Heart left ventricle (tissue), 16 donors: ENCODE results near the gene KIF26B. TPM values are rescaled to one million over a fixed set of nuclear protein-coding genes. Genes with fewer than 3 reads are reported as not detected.

Experiments used
- ATAC-seq, 4 donors: fragments of 200-7000 bp; cut with Tn5 transposase; one replicate each; pipeline ENCODE4 v1.9.1; 2020 to 2022; ENCODE audit warnings: moderate library complexity in 4 of 4, mild to moderate bottlenecking in 3 of 4, moderate number of reproducible peaks in 1 of 4
- DNase-seq, 5 donors: peaks; one replicate each; pipeline ENCODE4 v3.0.0-alpha.2; 2020
- H3K27ac ChIP-seq, 12 donors: fragments of 200-600 bp; sonication (generic) in 4 of 12; one replicate each; pipeline versions ENCODE4 v1.5.0 to v1.8.0; 2016 to 2022; ENCODE audit warnings: mild to moderate bottlenecking in 2 of 12
- H3K27me3 ChIP-seq, 9 donors: fragments of 200-600 bp; sonication (generic) in 2 of 9; one replicate each; pipeline versions ENCODE4 v1.5.1 to v1.8.0; 2016 to 2022; ENCODE audit warnings: mild to moderate bottlenecking in 3 of 9
- H3K36me3 ChIP-seq, 9 donors: fragments of 200-600 bp; sonication (generic) in 2 of 9; one replicate each; pipeline versions ENCODE4 v1.5.0 to v1.8.0; 2018 to 2022; ENCODE audit warnings: mild to moderate bottlenecking in 2 of 9
- H3K4me1 ChIP-seq, 12 donors: fragments of 200-600 bp; sonication (generic) in 4 of 12; one replicate each; pipeline versions ENCODE4 v1.5.0 to v1.8.0; 2016 to 2022; ENCODE audit warnings: mild to moderate bottlenecking in 3 of 12
- H3K4me3 ChIP-seq, 12 donors: fragments of 200-600 bp; sonication (generic) in 4 of 12; one replicate each; pipeline versions ENCODE4 v1.5.0 to v1.8.0; 2017 to 2022; ENCODE audit warnings: mild to moderate bottlenecking in 9 of 12, moderate library complexity in 4 of 12
- H3K9me3 ChIP-seq, 12 donors: fragments of 200-600 bp; sonication (generic) in 4 of 12; one replicate each; pipeline versions ENCODE4 v1.5.0 to v1.8.0; 2016 to 2022; ENCODE audit warnings: mild to moderate bottlenecking in 1 of 12
- POLR2A ChIP-seq, 2 donors: fragments of 450-650 bp; IDR thresholded peaks; one replicate each; pipeline ENCODE4 v1.6.1; 2017; ENCODE audit warnings: antibody characterized with exemption in 2 of 2, mild to moderate bottlenecking in 2 of 2, moderate library complexity in 2 of 2
- WGBS, 4 donors: extraction: QIAGEN DNeasy Blood & Tissue Kit in 2 of 4; methylation state at CpG; one replicate each; pipeline versions ENCODE4 v1.1.5 to v1.1.7; 2013 to 2018; 5-methylcytosine and 5-hydroxymethylcytosine counted together
- intact Hi-C, 10 donors: fragments of 100-400 bp; cut with DNase I; formaldehyde crosslinking; loops; one replicate each; pipeline versions ENCODE4 v1.11.1 to v1.14.2; 2022
- polyA plus RNA-seq, 2 donors: library from polyadenylated mRNA; stranded (reverse); fragments of 200-250 nt; gene quantifications; one replicate each; pipeline ENCODE4 v1.2.3, GENCODE V29; 2013
- total RNA-seq, 9 donors: library from RNA; depleted of rRNA in 2 of 9; stranded (reverse); fragments of >200 nt in 2 of 9; fragmentation: NEBNext Ultra II Directional in 3 of 9; extraction: Animal tissue kit (Norgen Biotek cat#: 25700) in 3 of 9; gene quantifications; one replicate each; pipeline versions ENCODE4 v1.1.0 to v1.2.4, GENCODE V29; 2016 to 2023
- TF ChIP-seq, protein P1 (sequence below), 12 donors: fragments of 200-600 bp; sonication (generic) in 4 of 12; IDR thresholded peaks; one replicate each; pipeline versions ENCODE4 v1.5.0 to v1.8.0; 2018 to 2022; ENCODE audit warnings: antibody characterized with exemption in 12 of 12, mild to moderate bottlenecking in 5 of 12
- donor health status: ischemic (EF 13 %, LVEDD 7.1; RV severe dilation, severe dysfunction).
- donor health status: healthy with polysubstance abuse.
- donor health status: DM: no; HTN: yes; CAD: no.
- donor health status: DM: no; HTN: no; CAD: no.
- donor health status: ischemic (EF 25% LVEDD 6.9; RV normal size, moderate dysfunction).
- donor health status: ischemic (EF 25% LVEDD 5.7; RV mildly dilated, moderate dysfunction).
- donor health status: healthy.
- donor health status: DM: yes; HTN: yes; CAD: no.
- donor health status: ischemic (EF 35%, LVEDD 5.7; RV mildly dilated, moderate dysfunction).
- donor health status: nonischemic (EF 11% LVEDD 7.7; RV severe dilation, severe dysfunction).
- donor health status: DM: yes; HTN: yes; CAD: no.
- donor health status: PGD.
- donor health status: ischemic (EF 29% LVEDD 5.4; RV normal size, mild dysfunction).
- donor health status: nonischemic (EF 23%, LVEDD 6.1; RV moderate dilation, normal function).

KIF26B gene
- total and polyA plus RNA-seq, 11 donors: 1.2 to 7.0 (median 2.3) TPM

DNA sequence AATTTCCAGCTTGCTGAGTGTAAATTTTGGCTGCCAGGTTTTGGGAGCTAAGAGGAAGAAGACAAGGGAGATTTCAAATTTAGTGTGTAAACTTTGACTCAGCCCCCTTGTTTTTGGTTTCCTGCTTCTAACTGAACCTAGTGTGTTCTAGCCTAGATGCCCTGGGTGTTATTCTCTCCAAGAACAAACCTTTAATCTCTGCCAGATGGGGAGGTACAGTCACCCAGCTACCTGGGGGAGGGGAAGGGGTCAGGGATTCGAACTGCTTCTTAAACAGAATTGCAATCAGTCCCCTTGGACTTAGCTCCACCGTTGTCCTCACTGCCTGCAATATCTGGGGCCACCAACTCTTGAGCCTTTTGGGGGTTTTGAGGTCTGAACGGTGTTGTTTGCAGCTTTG is 238.9 kb downstream of the KIF26B start:
- ATAC-seq (no peak), DNase-seq (no peak)
- WGBS, 4 donors: 77 to 90% (median 84%) methylated on average over 3 of the region's 3 CpGs
- intact Hi-C loops: no loop called here
- no peak for TF ChIP-seq POLR2A (IDR thresholded peaks at IDR 0.05)
- TF ChIP-seq, protein P1, sequence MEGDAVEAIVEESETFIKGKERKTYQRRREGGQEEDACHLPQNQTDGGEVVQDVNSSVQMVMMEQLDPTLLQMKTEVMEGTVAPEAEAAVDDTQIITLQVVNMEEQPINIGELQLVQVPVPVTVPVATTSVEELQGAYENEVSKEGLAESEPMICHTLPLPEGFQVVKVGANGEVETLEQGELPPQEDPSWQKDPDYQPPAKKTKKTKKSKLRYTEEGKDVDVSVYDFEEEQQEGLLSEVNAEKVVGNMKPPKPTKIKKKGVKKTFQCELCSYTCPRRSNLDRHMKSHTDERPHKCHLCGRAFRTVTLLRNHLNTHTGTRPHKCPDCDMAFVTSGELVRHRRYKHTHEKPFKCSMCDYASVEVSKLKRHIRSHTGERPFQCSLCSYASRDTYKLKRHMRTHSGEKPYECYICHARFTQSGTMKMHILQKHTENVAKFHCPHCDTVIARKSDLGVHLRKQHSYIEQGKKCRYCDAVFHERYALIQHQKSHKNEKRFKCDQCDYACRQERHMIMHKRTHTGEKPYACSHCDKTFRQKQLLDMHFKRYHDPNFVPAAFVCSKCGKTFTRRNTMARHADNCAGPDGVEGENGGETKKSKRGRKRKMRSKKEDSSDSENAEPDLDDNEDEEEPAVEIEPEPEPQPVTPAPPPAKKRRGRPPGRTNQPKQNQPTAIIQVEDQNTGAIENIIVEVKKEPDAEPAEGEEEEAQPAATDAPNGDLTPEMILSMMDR (IDR thresholded peaks at IDR 0.05): no peak
- H3K27me3 ChIP-seq: peaks cover 0 to 5% (median 0%) of the 10 kb centered on the region in 9 donors
- no peak overlapping the region for H3K27ac ChIP-seq
- H3K4me1 ChIP-seq: no peaks in the 10 kb centered on the region
- H3K4me3 ChIP-seq: no peak overlapping the region
- H3K9me3 ChIP-seq: peaks cover 0 to 8% (median 0%) of the 10 kb centered on the region in 12 donors
- H3K36me3 ChIP-seq: no peaks in the 10 kb centered on the region

DNA sequence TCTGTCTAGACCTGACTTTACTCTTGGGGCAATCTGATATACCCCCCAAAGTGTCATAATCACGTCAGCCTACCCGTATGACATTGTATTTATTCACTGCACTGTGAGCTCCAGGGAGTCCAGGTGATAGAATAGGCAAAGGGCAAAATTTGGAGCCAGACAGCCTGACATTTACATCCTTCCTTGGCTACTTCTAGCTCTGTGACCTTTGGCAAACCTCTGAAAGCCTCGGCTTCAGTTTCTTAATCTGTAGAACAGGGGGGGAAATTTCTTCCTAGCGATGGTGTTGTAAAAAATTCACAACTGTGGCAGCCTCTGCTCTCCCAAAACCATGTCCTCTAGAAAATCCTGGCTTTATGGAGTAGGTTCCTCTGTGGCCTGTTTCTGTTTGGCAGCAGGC is 240.9 kb downstream of the KIF26B start:
- no peaks in the 10 kb centered on the region for H3K36me3 ChIP-seq
- 22 to 58% (median 37%) methylated on average over 4 of the region's 4 CpGs for WGBS, 4 donors
- H3K27ac ChIP-seq: no peak overlapping the region
- ATAC-seq (no peak), DNase-seq (no peak)
- H3K27me3 ChIP-seq: peaks cover 0 to 5% (median 0%) of the 10 kb centered on the region in 9 donors
- intact Hi-C loops: no loop called here
- H3K9me3 ChIP-seq: peaks cover 0 to 8% (median 0%) of the 10 kb centered on the region in 12 donors
- TF ChIP-seq, protein P1 (IDR thresholded peaks at IDR 0.05): no peak
- TF ChIP-seq POLR2A (IDR thresholded peaks at IDR 0.05): no peak
- H3K4me3 ChIP-seq: no peak overlapping the region
- H3K4me1 ChIP-seq: no peaks in the 10 kb centered on the region

DNA sequence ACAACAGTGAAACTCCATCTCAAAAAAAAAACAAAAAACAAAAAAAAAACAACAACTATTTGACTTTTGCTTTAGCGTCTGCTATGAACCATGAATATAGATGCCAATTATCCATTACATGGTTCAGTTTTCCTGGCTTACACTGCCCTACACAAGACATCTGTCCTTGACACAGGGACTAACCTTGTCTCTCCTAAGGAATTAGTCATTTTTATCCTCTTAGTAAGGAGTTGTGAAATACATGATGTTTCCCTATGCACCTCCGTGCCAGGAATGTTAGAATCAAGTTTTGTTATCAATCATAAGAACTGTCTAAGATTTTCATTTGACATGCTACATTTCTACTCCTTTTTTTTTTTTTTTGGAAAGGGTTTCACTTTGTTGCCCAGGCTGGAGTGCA is 241.8 kb downstream of the KIF26B start:
- ATAC-seq (no peak), DNase-seq (no peak)
- no peak for TF ChIP-seq POLR2A (IDR thresholded peaks at IDR 0.05)
- H3K27ac ChIP-seq: no peak overlapping the region
- intact Hi-C loops: no loop called here
- H3K36me3 ChIP-seq: no peaks in the 10 kb centered on the region
- no peak overlapping the region for H3K4me3 ChIP-seq
- peaks cover 0 to 8% (median 0%) of the 10 kb centered on the region in 12 donors for H3K9me3 ChIP-seq
- H3K4me1 ChIP-seq: no peaks in the 10 kb centered on the region
- H3K27me3 ChIP-seq: peaks cover 0 to 5% (median 0%) of the 10 kb centered on the region in 9 donors
- 77 to 84% (median 81%) methylated on average over 2 of the region's 2 CpGs for whole genome bisulfite sequencing, 4 donors

DNA sequence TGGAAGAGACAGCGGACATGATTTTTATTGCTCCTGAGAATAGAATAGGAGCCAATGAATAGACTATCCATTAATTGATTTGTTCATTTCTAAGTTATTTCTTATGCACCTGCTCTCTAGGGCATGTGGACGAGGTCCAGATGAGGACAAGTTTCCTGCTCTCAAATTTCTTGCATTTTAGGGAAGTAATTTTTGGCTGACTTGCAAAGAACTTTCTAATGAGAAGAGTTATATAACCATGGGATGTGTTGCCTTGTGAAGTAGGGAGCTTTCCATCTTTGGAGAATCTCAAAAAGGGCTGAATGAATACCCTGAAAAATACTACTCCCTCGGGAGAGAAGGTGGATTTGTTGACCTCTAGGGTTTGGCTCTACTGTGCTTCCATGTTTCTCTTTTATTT is 243.0 kb downstream of the KIF26B start:
- no peak overlapping the region for H3K27ac ChIP-seq
- DNase-seq: no peak
- H3K36me3 ChIP-seq: no peaks in the 10 kb centered on the region
- H3K4me3 ChIP-seq: no peak overlapping the region
- H3K27me3 ChIP-seq: peaks cover 0 to 5% (median 0%) of the 10 kb centered on the region in 9 donors
- intact Hi-C loops: no loop called here
- TF ChIP-seq POLR2A (IDR thresholded peaks at IDR 0.05): no peak
- TF ChIP-seq, protein P1 (IDR thresholded peaks at IDR 0.05): no peak
- no peaks in the 10 kb centered on the region for H3K4me1 ChIP-seq
- 79 to 86% (median 83%) methylated on average over 3 of the region's 3 CpGs for WGBS, 4 donors
- peaks cover 0 to 7% (median 0%) of the 10 kb centered on the region in 12 donors for H3K9me3 ChIP-seq
- ATAC-seq: no peak

DNA sequence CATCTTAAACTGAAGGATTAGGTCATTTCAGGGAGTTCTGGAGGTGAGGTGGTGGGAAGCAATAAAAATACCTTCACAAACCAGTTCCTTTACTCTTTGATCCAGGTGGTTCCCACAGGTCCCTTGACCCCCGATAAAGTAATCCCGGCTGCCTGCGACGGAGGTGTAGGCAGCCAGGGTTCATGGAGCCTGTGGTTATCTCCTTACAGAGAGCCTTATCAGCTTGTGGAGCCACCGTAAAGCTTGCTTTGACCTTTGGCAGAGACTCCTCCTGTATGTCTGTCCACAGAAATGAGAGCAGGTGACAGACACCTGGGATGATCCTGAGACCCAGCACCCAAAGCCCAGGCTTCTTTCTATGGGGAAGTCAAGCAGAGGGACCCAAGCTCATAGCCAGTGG is 243.4 kb downstream of the KIF26B start:
- DNase-seq: no peak
- H3K4me3 ChIP-seq: no peak overlapping the region
- no peak for ATAC-seq
- intact Hi-C loops: no loop called here
- no peak overlapping the region for H3K27ac ChIP-seq
- H3K4me1 ChIP-seq: no peaks in the 10 kb centered on the region
- peaks cover 0 to 5% (median 0%) of the 10 kb centered on the region in 12 donors for H3K9me3 ChIP-seq
- no peak for TF ChIP-seq POLR2A (IDR thresholded peaks at IDR 0.05)
- TF ChIP-seq, protein P1 (IDR thresholded peaks at IDR 0.05): no peak
- no peaks in the 10 kb centered on the region for H3K36me3 ChIP-seq
- WGBS, 4 donors: 68 to 86% (median 71%) methylated on average over 5 of the region's 5 CpGs
- H3K27me3 ChIP-seq: peaks cover 0 to 5% (median 0%) of the 10 kb centered on the region in 9 donors
